NCI-H2029 treated with DMSO at 0.1 percent for 48 hours (cell line): ENCODE results near the gene PLK2.

Source experiments
- DNase-seq: peaks from one replicate; lab custom pipeline; 2025; lab: John Stamatoyannopoulos, UW

PLK2 gene

GRCh38 chr5:58477760-58478376, 18.0 kb upstream of the PLK2 start:
- no peak for DNase-seq

- DNase-seq, result no peak
Observed at GRCh38 chr5:58475404-58475803, 15.5 kb upstream of the PLK2 start.

- no peak for DNase-seq
Observed at GRCh38 chr5:58469896-58470295, 10.0 kb upstream of the PLK2 start.

- DNase-seq, result no peak
Observed at GRCh38 chr5:58466939-58467338, 7.1 kb upstream of the PLK2 start.

- no peak for DNase-seq
Observed at GRCh38 chr5:58462623-58463230, 2.8 kb upstream of the PLK2 start.

GRCh38 chr5:58462154-58462553, 2.3 kb upstream of the PLK2 start:
- DNase-seq, result no peak

GRCh38 chr5:58460732-58461286, 923 bp upstream of the PLK2 start:
- no peak for DNase-seq

GRCh38 chr5:58459146-58460001, 512 bp downstream of the PLK2 start:
- DNase-seq, result no peak

- no peak for DNase-seq
Observed at GRCh38 chr5:58458743-58459145, 1.1 kb downstream of the PLK2 start.

GRCh38 chr5:58458141-58458742, 1.6 kb downstream of the PLK2 start:
- no peak for DNase-seq

- DNase-seq, result no peak
Observed at GRCh38 chr5:58457050-58457449, 2.8 kb downstream of the PLK2 start.

- no peak for DNase-seq
Observed at GRCh38 chr5:58456486-58456885, 3.4 kb downstream of the PLK2 start.

GRCh38 chr5:58456026-58456425, 3.9 kb downstream of the PLK2 start:
- DNase-seq, result no peak

- no peak for DNase-seq
Observed at GRCh38 chr5:58455480-58455879, 4.4 kb downstream of the PLK2 start.

GRCh38 chr5:58455066-58455465, 4.8 kb downstream of the PLK2 start:
- DNase-seq, result no peak

- no peak for DNase-seq
Observed at GRCh38 chr5:58454025-58454424, 5.9 kb downstream of the PLK2 start.

GRCh38 chr5:58453306-58453705, 6.6 kb downstream of the PLK2 start:
- no peak for DNase-seq

- no peak for DNase-seq
Observed at GRCh38 chr5:58452566-58453258, 7.2 kb downstream of the PLK2 start.

- no peak for DNase-seq
Observed at GRCh38 chr5:58451732-58452565, 7.9 kb downstream of the PLK2 start.

GRCh38 chr5:58450811-58451629, 8.9 kb downstream of the PLK2 start:
- no peak for DNase-seq
